GM23338 (cell line): ENCODE data around the gene SCCPDH. TPM values are rescaled to one million over a fixed set of nuclear protein-coding genes. Genes with fewer than 3 reads are reported as not detected.

Experiments
- ATAC-seq: fragments of 200-7000 bp; cut with Tn5 transposase; 3 replicates; pipeline ENCODE4 v1.9.1; 2020
- DNase-seq: peaks from one replicate; pipeline ENCODE4 v3.0.0-alpha.2; 2015; ENCODE audit warnings: low spot score
- H2AFZ ChIP-seq: fragments of 200-600 bp; sonication (generic); 2 replicates; pipeline ENCODE4 v1.8.0; 2016; ENCODE audit warnings: antibody characterized with exemption, mild to moderate bottlenecking, moderate library complexity
- H3F3A ChIP-seq: fragments of 200-600 bp; sonication (generic); replicated peaks from 2 replicates; pipeline ENCODE4 v1.8.0; 2017; ENCODE audit warnings: antibody characterized with exemption, mixed run types, low read depth
- H3K27ac ChIP-seq: fragments of 200-600 bp; sonication (generic); 2 replicates; pipeline ENCODE4 v1.6.1; 2016; ENCODE audit warnings: low read depth
- H3K27me3 ChIP-seq: fragments of 200-600 bp; sonication (generic); 2 replicates; pipeline ENCODE4 v1.8.0; 2016; ENCODE audit warnings: mild to moderate bottlenecking, mixed run types, moderate library complexity; ENCODE audit not compliant: insufficient read depth
- H3K36me3 ChIP-seq: fragments of 200-600 bp; sonication (generic); 2 replicates; pipeline ENCODE4 v1.8.0; 2016; ENCODE audit warnings: mild to moderate bottlenecking; ENCODE audit not compliant: insufficient read depth
- H3K4me1 ChIP-seq: fragments of 200-600 bp; sonication (generic); 2 replicates; pipeline ENCODE4 v1.8.0; 2016; ENCODE audit warnings: mild to moderate bottlenecking, moderate library complexity; ENCODE audit not compliant: insufficient read depth
- H3K4me2 ChIP-seq: fragments of 200-600 bp; sonication (generic); 2 replicates; pipeline ENCODE4 v1.7.1; 2017; ENCODE audit warnings: mixed run types
- H3K4me3 ChIP-seq: fragments of 200-600 bp; sonication (generic); 2 replicates; pipeline ENCODE4 v1.6.1; 2016; ENCODE audit warnings: mixed run types
- H3K79me2 ChIP-seq: fragments of 200-600 bp; sonication (generic); replicated peaks from 2 replicates; pipeline ENCODE4 v1.8.0; 2017; ENCODE audit warnings: mild to moderate bottlenecking; ENCODE audit not compliant: insufficient read depth
- H3K9me2 ChIP-seq: fragments of 200-600 bp; sonication (generic); 2 replicates; pipeline ENCODE4 v1.8.0; 2017; ENCODE audit not compliant: insufficient read depth
- H4K20me1 ChIP-seq: fragments of 200-600 bp; sonication (generic); replicated peaks from 2 replicates; pipeline ENCODE4 v1.8.0; 2017; ENCODE audit warnings: mild to moderate bottlenecking; ENCODE audit not compliant: insufficient read depth
- H3K27ac Mint-ChIP-seq: 2 replicates; pipeline ENCODE4 v1.8.0; 2020; ENCODE audit warnings: inconsistent platforms, mild to moderate bottlenecking, moderate library complexity, mixed read lengths
- H3K27me3 Mint-ChIP-seq: 3 replicates; pipeline ENCODE4 v1.8.0; 2022; ENCODE audit warnings: low read depth, mild to moderate bottlenecking, moderate library complexity, mixed read lengths, inconsistent platforms; ENCODE audit not compliant: insufficient read depth, poor library complexity
- H3K36me3 Mint-ChIP-seq: 3 replicates; pipeline ENCODE4 v1.8.0; 2021; ENCODE audit warnings: low read depth, mild to moderate bottlenecking, inconsistent platforms, moderate library complexity, mixed read lengths
- H3K4me1 Mint-ChIP-seq: 3 replicates; pipeline ENCODE4 v1.8.0; 2020; ENCODE audit warnings: mild to moderate bottlenecking, inconsistent platforms, mixed read lengths
- H3K4me3 Mint-ChIP-seq: 3 replicates; pipeline ENCODE4 v1.8.0; 2021; ENCODE audit warnings: moderate library complexity, mild to moderate bottlenecking, inconsistent platforms, mixed read lengths
- H3K9me3 Mint-ChIP-seq: 3 replicates; pipeline ENCODE4 v1.8.0; 2020; ENCODE audit warnings: moderate library complexity, mild to moderate bottlenecking, inconsistent platforms, mixed read lengths
- CREB1 ChIP-seq: fragments of 250-450 bp; sonication (Bioruptor Pico); IDR thresholded peaks from 2 replicates; pipeline ENCODE4 v1.5.0; 2020; ENCODE audit warnings: low read depth, mild to moderate bottlenecking, moderate library complexity
- CTCF ChIP-seq, 2 experiments: fragments of 200-600 bp in 1 of 2; sonication (generic) in 1 of 2; conservative IDR thresholded peaks; 2 replicates each; pipeline versions ENCODE4 v1.5.1 to v1.6.1; 2016 to 2017; ENCODE audit warnings: antibody characterized with exemption in 2 of 2, low read depth in 2 of 2, mild to moderate bottlenecking in 2 of 2, moderate library complexity in 1 of 2
- ETS1 ChIP-seq: IDR thresholded peaks from 2 replicates; pipeline ENCODE4 v1.6.1; 2016; ENCODE audit warnings: antibody characterized with exemption
- EZH2 ChIP-seq: fragments of 200-600 bp; sonication (generic); IDR thresholded peaks from one replicate; pipeline ENCODE4 v1.8.0; 2017; ENCODE audit warnings: antibody characterized with exemption, mild to moderate bottlenecking, low read depth; ENCODE audit not compliant: unreplicated experiment
- EZH2phosphoT487 ChIP-seq: fragments of 200-600 bp; sonication (generic); IDR thresholded peaks from one replicate; pipeline ENCODE4 v1.8.1; 2018; ENCODE audit warnings: antibody characterized with exemption; ENCODE audit not compliant: unreplicated experiment
- JUNB ChIP-seq: IDR thresholded peaks from one replicate; pipeline ENCODE4 v1.6.1; 2016; ENCODE audit warnings: antibody characterized with exemption; ENCODE audit not compliant: unreplicated experiment
- NANOG ChIP-seq: IDR thresholded peaks from 2 replicates; pipeline ENCODE4 v1.6.1; 2016; ENCODE audit warnings: antibody characterized with exemption, borderline replicate concordance
- POLR2AphosphoS5 ChIP-seq: IDR thresholded peaks from 2 replicates; pipeline ENCODE4 v1.6.1; 2016; ENCODE audit warnings: antibody characterized with exemption, low read depth
- REST ChIP-seq: IDR thresholded peaks from one replicate; pipeline ENCODE4 v1.6.1; 2018; ENCODE audit warnings: antibody characterized with exemption; ENCODE audit not compliant: unreplicated experiment
- STAT1 ChIP-seq: IDR thresholded peaks from one replicate; pipeline ENCODE4 v1.6.1; 2016; ENCODE audit warnings: antibody characterized with exemption; ENCODE audit not compliant: unreplicated experiment
- ZNF114 ChIP-seq: fragments of 250-450 bp; sonication (Bioruptor Pico); IDR thresholded peaks from 2 replicates; pipeline ENCODE4 v1.5.0; 2020; ENCODE audit warnings: mild to moderate bottlenecking, moderate library complexity
- ZNF331 ChIP-seq: fragments of 250-450 bp; sonication (Bioruptor Pico); IDR thresholded peaks from 2 replicates; pipeline ENCODE4 v1.5.0; 2020; ENCODE audit warnings: low read depth, mild to moderate bottlenecking, moderate library complexity
- ZNF462 ChIP-seq: fragments of 250-450 bp; sonication (Bioruptor Pico); IDR thresholded peaks from 2 replicates; pipeline ENCODE4 v1.5.0; 2020; ENCODE audit warnings: mild to moderate bottlenecking, moderate library complexity
- polyA plus RNA-seq: library from polyadenylated mRNA; unstranded; fragments of >200 nt; fragmentation: Nextera tagmentation; extraction: Ambion mirVana; gene quantifications from 2 replicates; pipeline ENCODE4 v1.2.1, GENCODE V29; 2016
- total RNA-seq: library from RNA; depleted of rRNA; stranded (reverse); fragments of >200 nt; shearing (Covaris generic); gene quantifications from 2 replicates; pipeline ENCODE4 v1.2.3, GENCODE V29; 2014

SCCPDH gene
- total and polyA plus RNA-seq, 2 experiments from 2014 or later = 14.4 to 18.8 TPM

GRCh38 chr1:246800756-246801155 lies 76.5 kb downstream of the SCCPDH start:
- Histone ChIP-seq H3K4me3 (no peak overlapping the region), H3K4me2 (no peak overlapping the region), H3K4me1 (no peaks in the 10 kb centered on the region; the same call in 1 of the 2 replicates), H4K20me1 (no peaks in the 10 kb centered on the region), H3F3A (no peaks in the 10 kb centered on the region), H3K9me2 (no peaks in the 10 kb centered on the region), H3K79me2 (no peaks in the 10 kb centered on the region), H2AFZ (no peak overlapping the region), H3K36me3 (no peaks in the 10 kb centered on the region), H3K27me3 (no peaks in the 10 kb centered on the region), H3K27ac (no peak overlapping the region)
- no peak overlapping the region for H3K4me3 Mint-ChIP-seq
- TF ChIP-seq CTCF (conservative IDR thresholded peaks at IDR 0.05; ENCODE audit: low read depth in 2 of 2) = no peak
- TF ChIP-seq EZH2phosphoT487 = no peak
- no peak for TF ChIP-seq CREB1 (CRISPR knock-in tag)
- no peak for TF ChIP-seq STAT1
- TF ChIP-seq JUNB = no peak
- no peak for TF ChIP-seq NANOG
- TF ChIP-seq EZH2 = no peak
- TF ChIP-seq POLR2AphosphoS5 = no peak
- TF ChIP-seq ZNF462 (CRISPR knock-in tag) = no peak
- no peak for TF ChIP-seq ZNF331
- no peak for TF ChIP-seq ZNF114 (CRISPR knock-in tag)
- no peak for TF ChIP-seq REST
- TF ChIP-seq ETS1 = no peak
- no peaks in the 10 kb centered on the region for H3K9me3 Mint-ChIP-seq
- DNase-seq (no peak), ATAC-seq (no peak)
- H3K27ac Mint-ChIP-seq = no peak overlapping the region
- peaks cover 9% of the 10 kb centered on the region for H3K27me3 Mint-ChIP-seq
- no peaks in the 10 kb centered on the region for H3K36me3 Mint-ChIP-seq
- H3K4me1 Mint-ChIP-seq = peaks cover 12% of the 10 kb centered on the region
